Esophagus muscularis mucosa (tissue), 3 donors: Measurements from ENCODE around the gene SART1.

Source experiments
- POLR2A ChIP-seq: fragments of 450-650 bp; IDR thresholded peaks from one replicate; pipeline ENCODE4 v1.6.1; 2017; ENCODE audit warnings: antibody characterized with exemption, moderate library complexity, mild to moderate bottlenecking, low read depth
- POLR2AphosphoS5 ChIP-seq, 2 donors: sonication (generic); formaldehyde crosslinking; IDR thresholded peaks; one replicate each; pipeline ENCODE4 v1.6.1; 2017; ENCODE audit warnings: antibody characterized with exemption in 2 of 2
- TF ChIP-seq, protein P1 (sequence below), 3 experiments: fragments of 200-600 bp in 2 of 3; fragments of 450-650 bp in 1 of 3; sonication (generic) in 2 of 3; IDR thresholded peaks; one replicate each; pipeline ENCODE4 v1.5.1; 2017 to 2019; ENCODE audit warnings: antibody characterized with exemption in 3 of 3, mild to moderate bottlenecking in 2 of 3, moderate library complexity in 1 of 3

- TF ChIP-seq, protein P1, sequence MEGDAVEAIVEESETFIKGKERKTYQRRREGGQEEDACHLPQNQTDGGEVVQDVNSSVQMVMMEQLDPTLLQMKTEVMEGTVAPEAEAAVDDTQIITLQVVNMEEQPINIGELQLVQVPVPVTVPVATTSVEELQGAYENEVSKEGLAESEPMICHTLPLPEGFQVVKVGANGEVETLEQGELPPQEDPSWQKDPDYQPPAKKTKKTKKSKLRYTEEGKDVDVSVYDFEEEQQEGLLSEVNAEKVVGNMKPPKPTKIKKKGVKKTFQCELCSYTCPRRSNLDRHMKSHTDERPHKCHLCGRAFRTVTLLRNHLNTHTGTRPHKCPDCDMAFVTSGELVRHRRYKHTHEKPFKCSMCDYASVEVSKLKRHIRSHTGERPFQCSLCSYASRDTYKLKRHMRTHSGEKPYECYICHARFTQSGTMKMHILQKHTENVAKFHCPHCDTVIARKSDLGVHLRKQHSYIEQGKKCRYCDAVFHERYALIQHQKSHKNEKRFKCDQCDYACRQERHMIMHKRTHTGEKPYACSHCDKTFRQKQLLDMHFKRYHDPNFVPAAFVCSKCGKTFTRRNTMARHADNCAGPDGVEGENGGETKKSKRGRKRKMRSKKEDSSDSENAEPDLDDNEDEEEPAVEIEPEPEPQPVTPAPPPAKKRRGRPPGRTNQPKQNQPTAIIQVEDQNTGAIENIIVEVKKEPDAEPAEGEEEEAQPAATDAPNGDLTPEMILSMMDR (IDR thresholded peaks at IDR 0.05), result no peak
- TF ChIP-seq POLR2A (no peak), POLR2AphosphoS5 (IDR thresholded peaks at IDR 0.05) (no peak)
Measured at GRCh38 chr11:65983589-65983987, 22.1 kb downstream of the SART1 start.
